A549 treated with AZD9567 at 1 μM for 4 hours (cell line): Measurements from ENCODE around the gene CTXN1. TPM values are rescaled to one million over a fixed set of nuclear protein-coding genes. Genes with fewer than 3 reads are reported as not detected.

ENCODE experiments used
- total RNA-seq: library from RNA; stranded (reverse); fragments of 200-300 nt; extraction: Qiagen RNA extraction; gene quantifications from 5 replicates; pipeline ENCODE4 v1.2.3, GENCODE V29; 2022; ENCODE audit not compliant: insufficient read depth

CTXN1 gene
- total RNA-seq: 11.2 to 22.0 TPM (median 19.2 TPM) in 5 replicates

DNA sequence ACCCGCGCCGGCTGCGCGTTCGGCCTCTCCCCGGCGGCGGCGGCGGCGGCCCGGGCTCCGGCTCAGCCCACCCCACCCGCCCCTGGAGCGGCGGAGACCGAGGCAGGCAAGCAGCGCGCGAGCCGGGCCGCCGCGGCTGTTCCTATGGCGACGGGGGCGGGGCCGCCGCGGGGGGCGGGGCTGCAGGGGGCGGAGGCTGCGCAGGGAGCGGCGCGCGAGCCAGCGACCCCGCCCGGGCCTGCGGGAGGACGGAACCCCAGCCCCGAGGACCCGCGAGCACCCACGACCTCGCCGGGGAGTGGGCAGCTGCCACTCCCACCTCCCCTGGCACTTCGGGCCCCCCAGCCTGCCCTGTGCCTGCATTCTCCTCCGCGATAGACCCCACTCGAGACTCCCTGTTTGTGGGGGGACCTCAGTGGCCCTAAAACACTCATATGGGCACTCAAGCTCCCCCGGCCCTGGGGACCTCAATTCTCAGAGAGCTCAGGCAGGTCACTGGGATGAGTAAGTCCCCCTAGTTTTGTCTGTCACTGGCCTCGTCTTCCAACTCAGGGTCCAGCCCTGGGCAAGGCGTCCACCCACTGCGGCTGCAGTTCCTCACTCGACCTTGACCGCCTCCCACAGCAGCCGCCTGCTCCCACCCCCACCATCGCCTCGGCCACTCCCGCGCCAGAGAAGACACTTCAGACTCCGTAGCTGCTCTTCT lies at the start of gene CTXN1:
CTXN1 (minus strand) TSS at position 115 of the 706 bp plus-strand sequence. CDS start 597 bp downstream, outside the sequence.

DNA sequence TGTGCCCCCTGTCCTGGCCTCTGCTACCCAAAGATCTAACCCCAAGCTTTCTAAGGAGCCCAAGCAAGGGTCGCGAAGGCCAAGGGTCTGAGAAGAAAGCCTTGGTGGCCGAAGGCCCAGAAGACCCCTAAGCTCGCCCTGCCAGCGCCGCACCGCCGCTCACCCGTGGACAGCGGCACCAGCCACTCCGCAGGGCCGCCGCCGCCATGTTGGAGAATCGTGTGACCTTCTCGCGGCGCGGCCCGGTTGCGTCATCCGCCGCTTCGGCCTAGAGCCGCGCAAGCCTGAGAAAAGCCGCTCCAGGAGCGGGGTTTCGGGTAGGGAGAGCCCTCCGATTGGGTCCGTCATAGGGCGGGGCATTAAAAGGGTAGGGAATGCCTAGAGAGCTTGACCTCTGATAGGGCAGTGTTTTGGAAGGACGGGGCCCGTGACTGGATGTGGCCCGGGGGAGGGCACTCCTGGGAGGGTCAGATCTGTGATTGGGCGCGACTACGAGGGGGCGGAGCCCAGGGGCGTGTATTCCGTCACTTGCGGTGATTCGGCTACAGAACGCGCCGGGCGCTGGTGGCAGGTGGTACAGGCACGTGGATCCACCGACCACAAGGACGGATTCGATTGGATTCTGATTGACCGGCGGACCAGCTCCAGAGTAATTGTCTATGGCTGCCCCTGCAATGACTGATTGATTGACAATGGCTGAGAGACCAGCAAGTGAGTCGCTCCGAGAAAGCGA lies 17.7 kb upstream of the CTXN1 start, which contains the start of gene TIMM44:
TIMM44 (minus strand) TSS at position 223 of the 733 bp plus-strand sequence; CDS start at position 208, 15 bp downstream.

DNA sequence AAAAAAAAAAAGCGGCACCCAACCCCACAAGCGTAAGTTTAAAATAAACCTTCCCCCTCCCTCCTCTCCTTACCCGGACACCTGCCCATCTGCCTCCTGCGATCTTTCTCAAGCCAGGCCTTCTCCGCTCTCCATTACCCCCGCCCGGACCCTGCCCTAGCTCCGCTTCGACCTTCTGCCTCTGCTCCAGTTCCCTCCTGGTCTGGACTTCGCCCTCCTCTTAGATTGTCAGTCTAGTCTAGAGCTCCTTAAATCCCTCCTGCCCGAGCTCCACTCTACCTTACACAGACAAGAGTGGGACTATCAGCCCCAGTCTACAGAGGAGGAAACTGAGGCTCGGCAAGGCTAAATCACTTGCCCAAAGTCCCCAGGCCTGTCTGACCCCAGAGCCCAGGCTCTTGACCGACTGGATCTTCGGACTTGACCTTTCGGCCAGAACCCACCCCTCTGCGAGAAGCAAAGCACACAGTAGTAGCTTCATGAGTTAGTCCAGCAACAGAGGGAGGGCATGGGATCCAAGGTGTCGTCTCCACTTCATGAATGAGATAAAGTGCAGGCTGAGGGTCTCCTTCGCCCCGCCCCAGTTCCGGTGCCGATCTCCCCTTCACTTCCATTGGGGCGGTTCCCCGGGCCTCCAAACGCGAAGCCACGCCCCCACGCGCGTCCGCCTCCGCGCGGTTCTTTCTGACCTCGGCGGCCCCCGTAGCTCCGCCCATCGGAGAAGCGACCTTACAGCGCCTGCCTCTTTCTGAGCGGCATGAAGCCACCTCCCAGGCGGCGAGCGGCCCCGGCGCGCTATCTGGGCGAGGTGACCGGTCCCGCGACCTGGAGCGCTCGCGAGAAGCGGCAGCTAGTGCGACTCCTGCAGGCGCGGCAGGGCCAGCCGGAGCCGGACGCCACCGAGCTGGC lies 6.1 kb downstream of the CTXN1 start, which contains the start of gene SNAPC2:
SNAPC2 (plus strand) TSS at position 729 of the 909 bp plus-strand sequence; CDS start at position 758, 29 bp downstream.

DNA sequence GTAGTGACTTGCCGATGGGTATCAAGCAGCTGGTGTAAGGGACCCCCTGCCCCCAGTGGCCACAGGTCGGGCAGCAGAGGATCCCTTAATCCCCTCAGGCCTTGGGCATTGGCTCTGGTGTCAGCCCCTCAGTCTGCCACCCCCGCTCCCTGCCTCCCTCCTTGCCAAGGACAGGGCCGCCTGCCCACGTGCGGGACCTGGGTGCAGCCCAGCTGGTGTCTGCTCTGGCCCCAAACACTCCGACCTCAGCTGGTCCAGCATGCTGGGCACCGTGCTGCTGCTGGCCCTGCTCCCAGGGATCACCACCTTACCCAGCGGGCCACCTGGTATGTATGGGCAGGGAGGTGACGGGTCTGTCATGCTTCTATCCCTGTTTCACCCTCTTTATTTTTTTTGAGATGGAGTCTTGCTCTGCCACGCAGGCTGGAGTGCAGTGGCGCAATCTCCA lies 11.3 kb downstream of the CTXN1 start, which contains the start of gene TGFBR3L:
TGFBR3L (plus strand) TSS at position 233 of the 448 bp plus-strand sequence.

DNA sequence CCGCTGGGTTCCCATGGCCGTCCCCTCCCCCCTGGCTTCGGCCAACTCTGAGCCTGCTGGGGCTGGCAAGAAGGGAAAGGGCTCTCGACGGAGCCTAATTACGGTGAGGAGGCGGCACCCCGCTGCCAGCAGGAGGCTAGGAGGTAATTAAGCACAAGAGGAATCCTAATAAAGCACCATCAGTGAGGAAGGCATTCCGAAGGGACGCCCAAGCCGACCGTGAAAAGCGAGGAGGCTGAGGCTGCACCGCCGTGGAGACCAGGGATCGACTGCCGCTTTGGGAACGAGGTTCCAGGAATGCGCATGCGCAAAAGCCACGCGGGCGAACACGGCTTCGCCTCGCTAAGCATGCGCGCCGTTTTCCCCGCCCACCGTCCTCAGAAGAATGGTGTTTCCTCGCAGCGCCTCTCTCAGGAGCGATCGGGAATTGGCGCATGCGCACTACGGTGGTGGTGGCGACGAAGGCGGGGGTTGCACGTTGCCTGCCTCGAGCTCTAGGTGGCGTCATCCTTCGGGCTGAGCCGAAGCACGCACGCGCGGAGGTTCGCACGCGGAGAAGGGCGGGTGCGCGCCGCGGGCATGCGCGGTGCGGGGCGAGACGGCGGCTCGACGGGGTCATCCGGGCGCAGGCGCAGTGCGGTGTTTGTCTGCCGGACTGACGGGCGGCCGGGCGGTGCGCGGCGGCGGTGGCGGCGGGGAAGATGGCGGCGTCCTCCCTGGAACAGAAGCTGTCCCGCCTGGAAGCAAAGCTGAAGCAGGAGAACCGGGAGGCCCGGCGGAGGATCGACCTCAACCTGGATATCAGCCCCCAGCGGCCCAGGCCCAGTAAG lies 22.5 kb downstream of the CTXN1 start, which contains the start of gene MAP2K7:
MAP2K7 (plus strand) TSS at position 634 of the 830 bp plus-strand sequence; CDS start at position 702, 68 bp downstream.

DNA sequence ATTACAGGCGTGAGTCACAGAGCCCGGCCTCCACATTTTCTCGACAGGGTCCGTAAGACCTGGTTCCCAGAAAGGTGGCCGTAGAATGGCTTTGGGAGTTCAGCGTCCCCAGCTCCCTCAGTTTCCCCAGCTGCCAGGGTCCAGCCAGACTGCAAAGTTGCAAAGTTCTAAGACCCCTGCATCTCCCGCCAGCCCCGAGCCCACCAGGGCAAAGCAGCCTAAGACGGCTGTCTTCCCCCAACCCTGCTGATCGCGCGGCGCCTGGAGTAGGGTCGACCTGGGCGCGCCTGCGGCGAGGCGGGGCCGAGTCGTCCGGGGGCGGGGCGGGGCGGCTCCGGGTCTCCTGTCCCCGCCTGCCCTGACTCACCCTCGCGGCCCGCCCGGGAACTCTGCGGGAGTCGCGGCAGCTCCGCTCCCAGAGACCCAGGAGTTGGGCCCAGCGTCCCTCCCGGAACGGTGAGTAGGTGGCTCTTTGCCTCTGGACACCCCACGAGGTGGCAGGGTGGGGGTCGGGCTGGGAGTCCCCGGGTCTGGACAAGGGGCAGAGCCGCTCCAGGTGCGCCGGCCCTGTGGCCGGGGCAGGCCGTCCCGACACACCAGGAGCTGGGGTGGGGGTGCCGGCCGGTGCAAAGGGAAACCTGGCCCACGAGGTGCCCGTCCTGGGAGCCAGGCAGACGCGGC lies 37.6 kb downstream of the CTXN1 start, which contains the start of gene LRRC8E:
LRRC8E (plus strand) TSS at position 366 of the 681 bp plus-strand sequence. CDS start 7,094 bp downstream, outside the sequence.

Other genes starting within 250 kb of the CTXN1 start
- gene MCEMP1, start 249.0 kb downstream of the CTXN1 start, total RNA-seq: not detected in 5 replicates
- 35.2 to 107 TPM (median 103 TPM) in 5 replicates for gene TRAPPC5, start 245.3 kb downstream of the CTXN1 start, total RNA-seq
- gene FCER2, start 224.0 kb downstream of the CTXN1 start, total RNA-seq: not detected in 5 replicates
- gene CLEC4G, start 194.0 kb downstream of the CTXN1 start, total RNA-seq: not detected in 5 replicates
- gene CD209, start 178.6 kb downstream of the CTXN1 start, total RNA-seq: not detected in 5 replicates
- 0.07 TPM in 1 of 5 replicates, not detected in the others for gene CLEC4M, start 162.9 kb downstream of the CTXN1 start, total RNA-seq
- 0.50 to 2.1 TPM (median 1.9 TPM) in 5 replicates for gene EVI5L, start 95.9 kb downstream of the CTXN1 start, total RNA-seq
- 0.28 to 0.43 TPM (median 0.42 TPM) in 5 replicates for gene PRR36, start 51.7 kb downstream of the CTXN1 start, total RNA-seq
- gene LRRC8E, start 37.6 kb downstream of the CTXN1 start, total RNA-seq: 5.4 to 7.3 TPM (median 6.9 TPM) in 5 replicates
- 15.0 to 21.0 TPM (median 17.3 TPM) in 5 replicates for gene MAP2K7, start 22.3 kb downstream of the CTXN1 start, total RNA-seq
- 1.5 to 2.1 TPM (median 1.8 TPM) in 4 of 5 replicates, not detected in the other for gene TGFBR3L, start 11.3 kb downstream of the CTXN1 start, total RNA-seq
- 18.0 to 35.2 TPM (median 31.9 TPM) in 5 replicates for gene SNAPC2, start 5.8 kb downstream of the CTXN1 start, total RNA-seq
- 27.3 to 34.5 TPM (median 31.7 TPM) in 5 replicates for gene TIMM44, start 17.5 kb upstream of the CTXN1 start, total RNA-seq
- gene ELAVL1, start 79.5 kb upstream of the CTXN1 start, total RNA-seq: 60.1 to 95.6 TPM (median 65.4 TPM) in 5 replicates
- gene CCL25, start 126.6 kb upstream of the CTXN1 start, total RNA-seq: not detected in 5 replicates
- gene FBN3, start 223.5 kb upstream of the CTXN1 start, total RNA-seq: 0.01 TPM in 1 of 5 replicates, not detected in the others